GM21367 (cell line): Measurements from ENCODE around the gene HAUS7.

ENCODE experiments used
- ATAC-seq: cut with Tn5 transposase; IDR thresholded peaks from one replicate; pipeline ENCODE4 v1.9.1; 2021; ENCODE audit not compliant: unreplicated experiment

HAUS7 gene

GRCh38 chrX:153470411-153471363 lies at the start of gene HAUS7:
TSS of gene HAUS7 (minus strand) at chrX:153470576. CDS start at chrX:153470557, 19 bp downstream.
- ATAC-seq: peak; percentile 80

- no peak for ATAC-seq
These were observed 49.4 kb upstream of the HAUS7 start for GRCh38 chrX:153519569-153520286.

GRCh38 chrX:153517946-153518834 lies 47.8 kb upstream of the HAUS7 start:
- no peak for ATAC-seq

GRCh38 chrX:153517423-153517822 lies 47.0 kb upstream of the HAUS7 start, which contains the start of gene ATP2B3:
TSS of gene ATP2B3 (plus strand) at chrX:153517642. CDS start at chrX:153536248, 18,606 bp downstream.
- no peak for ATAC-seq

GRCh38 chrX:153516073-153516472 lies 45.7 kb upstream of the HAUS7 start:
- no peak for ATAC-seq

GRCh38 chrX:153515435-153515834 lies 45.1 kb upstream of the HAUS7 start:
- no peak for ATAC-seq

- ATAC-seq: no peak
These were observed 43.9 kb upstream of the HAUS7 start for GRCh38 chrX:153514259-153514658.

- no peak for ATAC-seq
These were observed 42.9 kb upstream of the HAUS7 start for GRCh38 chrX:153513265-153513664.

- ATAC-seq: no peak
These were observed 42.1 kb upstream of the HAUS7 start for GRCh38 chrX:153512501-153512893.

GRCh38 chrX:153511784-153512500 lies 41.6 kb upstream of the HAUS7 start:
- no peak for ATAC-seq

GRCh38 chrX:153510383-153510782 lies 40.0 kb upstream of the HAUS7 start:
- no peak for ATAC-seq

- ATAC-seq: no peak
These were observed 39.2 kb upstream of the HAUS7 start for GRCh38 chrX:153509592-153509991.

- ATAC-seq: peak; percentile 91
These were observed 37.3 kb upstream of the HAUS7 start for GRCh38 chrX:153507484-153508178.

GRCh38 chrX:153505361-153505760 lies 35.0 kb upstream of the HAUS7 start:
- no peak for ATAC-seq

- no peak for ATAC-seq
These were observed 34.2 kb upstream of the HAUS7 start for GRCh38 chrX:153504445-153505016.

- no peak for ATAC-seq
These were observed 32.4 kb upstream of the HAUS7 start for GRCh38 chrX:153502796-153503195.

- ATAC-seq: no peak
These were observed 31.8 kb upstream of the HAUS7 start for GRCh38 chrX:153502131-153502530.

- ATAC-seq: no peak
These were observed 31.2 kb upstream of the HAUS7 start for GRCh38 chrX:153501530-153501929.

GRCh38 chrX:153500676-153501280 lies 30.4 kb upstream of the HAUS7 start:
- ATAC-seq: no peak
